Measurements from ENCODE around the gene PTK6.
A peak's percentile ranks its signal among the peaks of the same experiment; 100 is the strongest.

The PTK6 gene

GRCh38 chr20:63502671-63503172, 34.5 kb downstream of the PTK6 start:
- no peak for DNase-seq

GRCh38 chr20:63501818-63502670, 35.1 kb downstream of the PTK6 start:
- DNase-seq: no peak

GRCh38 chr20:63500902-63501817, 36.0 kb downstream of the PTK6 start:
- no peak for DNase-seq

- DNase-seq: no peak
Observed at GRCh38 chr20:63500151-63500901, 36.9 kb downstream of the PTK6 start.

GRCh38 chr20:63499338-63499969, 37.7 kb downstream of the PTK6 start:
- DNase-seq: no peak

GRCh38 chr20:63498960-63499337, 38.2 kb downstream of the PTK6 start, which contains the start of gene EEF1A2:
Gene EEF1A2 (minus strand): TSS chr20:63499083. CDS start chr20:63497763, 1,320 bp downstream.
- peak; percentile 68 for DNase-seq

- no peak for DNase-seq
Observed at GRCh38 chr20:63497946-63498935, 38.9 kb downstream of the PTK6 start.

GRCh38 chr20:63497138-63497945, 39.8 kb downstream of the PTK6 start:
- DNase-seq: no peak

GRCh38 chr20:63496596-63497120, 40.5 kb downstream of the PTK6 start:
- no peak for DNase-seq

GRCh38 chr20:63495741-63496595, 41.2 kb downstream of the PTK6 start:
- peak; percentile 72 for DNase-seq

GRCh38 chr20:63495167-63495720, 41.9 kb downstream of the PTK6 start:
- no peak for DNase-seq

- DNase-seq: no peak
Observed at GRCh38 chr20:63494420-63495166, 42.6 kb downstream of the PTK6 start.

- DNase-seq: no peak
Observed at GRCh38 chr20:63494084-63494419, 43.1 kb downstream of the PTK6 start.

GRCh38 chr20:63493563-63494020, 43.6 kb downstream of the PTK6 start:
- no peak for DNase-seq

- no peak for DNase-seq
Observed at GRCh38 chr20:63492982-63493381, 44.2 kb downstream of the PTK6 start.

GRCh38 chr20:63492518-63492917, 44.7 kb downstream of the PTK6 start:
- no peak for DNase-seq

GRCh38 chr20:63491635-63492230, 45.4 kb downstream of the PTK6 start:
- DNase-seq: no peak

Measured in CD4-positive, alpha-beta T cell treated with Interleukin-15 for 1 hour (primary cell).